ENCODE data around the gene CDC42BPG.

CDC42BPG gene, protein sequence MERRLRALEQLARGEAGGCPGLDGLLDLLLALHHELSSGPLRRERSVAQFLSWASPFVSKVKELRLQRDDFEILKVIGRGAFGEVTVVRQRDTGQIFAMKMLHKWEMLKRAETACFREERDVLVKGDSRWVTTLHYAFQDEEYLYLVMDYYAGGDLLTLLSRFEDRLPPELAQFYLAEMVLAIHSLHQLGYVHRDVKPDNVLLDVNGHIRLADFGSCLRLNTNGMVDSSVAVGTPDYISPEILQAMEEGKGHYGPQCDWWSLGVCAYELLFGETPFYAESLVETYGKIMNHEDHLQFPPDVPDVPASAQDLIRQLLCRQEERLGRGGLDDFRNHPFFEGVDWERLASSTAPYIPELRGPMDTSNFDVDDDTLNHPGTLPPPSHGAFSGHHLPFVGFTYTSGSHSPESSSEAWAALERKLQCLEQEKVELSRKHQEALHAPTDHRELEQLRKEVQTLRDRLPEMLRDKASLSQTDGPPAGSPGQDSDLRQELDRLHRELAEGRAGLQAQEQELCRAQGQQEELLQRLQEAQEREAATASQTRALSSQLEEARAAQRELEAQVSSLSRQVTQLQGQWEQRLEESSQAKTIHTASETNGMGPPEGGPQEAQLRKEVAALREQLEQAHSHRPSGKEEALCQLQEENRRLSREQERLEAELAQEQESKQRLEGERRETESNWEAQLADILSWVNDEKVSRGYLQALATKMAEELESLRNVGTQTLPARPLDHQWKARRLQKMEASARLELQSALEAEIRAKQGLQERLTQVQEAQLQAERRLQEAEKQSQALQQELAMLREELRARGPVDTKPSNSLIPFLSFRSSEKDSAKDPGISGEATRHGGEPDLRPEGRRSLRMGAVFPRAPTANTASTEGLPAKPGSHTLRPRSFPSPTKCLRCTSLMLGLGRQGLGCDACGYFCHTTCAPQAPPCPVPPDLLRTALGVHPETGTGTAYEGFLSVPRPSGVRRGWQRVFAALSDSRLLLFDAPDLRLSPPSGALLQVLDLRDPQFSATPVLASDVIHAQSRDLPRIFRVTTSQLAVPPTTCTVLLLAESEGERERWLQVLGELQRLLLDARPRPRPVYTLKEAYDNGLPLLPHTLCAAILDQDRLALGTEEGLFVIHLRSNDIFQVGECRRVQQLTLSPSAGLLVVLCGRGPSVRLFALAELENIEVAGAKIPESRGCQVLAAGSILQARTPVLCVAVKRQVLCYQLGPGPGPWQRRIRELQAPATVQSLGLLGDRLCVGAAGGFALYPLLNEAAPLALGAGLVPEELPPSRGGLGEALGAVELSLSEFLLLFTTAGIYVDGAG (N-terminal part only)

DNA sequence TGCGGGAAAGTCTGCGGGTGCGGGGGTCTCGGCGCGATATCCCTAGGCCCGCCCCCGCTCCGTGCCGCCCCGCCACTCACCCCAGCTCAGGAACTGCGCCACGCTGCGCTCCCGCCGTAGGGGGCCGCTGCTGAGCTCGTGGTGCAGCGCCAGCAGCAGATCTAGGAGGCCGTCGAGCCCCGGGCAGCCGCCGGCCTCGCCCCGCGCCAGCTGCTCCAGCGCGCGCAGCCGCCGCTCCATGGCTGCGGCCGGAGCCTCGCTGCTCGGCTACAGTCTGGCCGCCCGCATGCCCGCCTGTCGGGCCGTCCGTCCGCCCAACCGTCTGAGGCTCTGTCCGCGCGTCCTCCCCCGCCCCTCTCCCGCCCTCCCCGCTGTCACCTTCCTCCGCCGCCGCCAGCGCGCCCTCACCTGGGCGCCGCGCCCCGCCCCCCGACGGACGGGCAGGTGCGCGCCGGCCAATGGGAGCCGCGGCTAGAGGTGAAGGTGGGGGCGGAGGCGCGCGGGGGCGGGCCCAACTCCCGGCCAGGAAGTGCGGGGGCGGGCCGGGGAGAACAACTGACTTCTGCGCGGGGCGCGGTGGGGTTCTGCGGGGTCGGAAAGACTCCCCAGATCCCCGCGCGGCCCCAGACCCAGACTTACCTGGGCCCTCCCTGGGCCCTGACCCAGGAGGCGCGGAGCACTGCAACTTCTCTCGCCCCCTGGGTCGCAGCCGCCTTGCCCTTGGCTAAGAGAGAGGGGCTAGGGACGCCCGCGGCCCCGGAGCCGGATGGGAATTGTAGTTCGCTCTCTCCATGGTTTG is at the start of gene CDC42BPG:
Gene CDC42BPG, minus strand, starts transcription at position 324 of the 799 bp plus-strand sequence. Its CDS starts 84 bp downstream, at position 240.
- DNase-seq = peak; percentile 92

DNA sequence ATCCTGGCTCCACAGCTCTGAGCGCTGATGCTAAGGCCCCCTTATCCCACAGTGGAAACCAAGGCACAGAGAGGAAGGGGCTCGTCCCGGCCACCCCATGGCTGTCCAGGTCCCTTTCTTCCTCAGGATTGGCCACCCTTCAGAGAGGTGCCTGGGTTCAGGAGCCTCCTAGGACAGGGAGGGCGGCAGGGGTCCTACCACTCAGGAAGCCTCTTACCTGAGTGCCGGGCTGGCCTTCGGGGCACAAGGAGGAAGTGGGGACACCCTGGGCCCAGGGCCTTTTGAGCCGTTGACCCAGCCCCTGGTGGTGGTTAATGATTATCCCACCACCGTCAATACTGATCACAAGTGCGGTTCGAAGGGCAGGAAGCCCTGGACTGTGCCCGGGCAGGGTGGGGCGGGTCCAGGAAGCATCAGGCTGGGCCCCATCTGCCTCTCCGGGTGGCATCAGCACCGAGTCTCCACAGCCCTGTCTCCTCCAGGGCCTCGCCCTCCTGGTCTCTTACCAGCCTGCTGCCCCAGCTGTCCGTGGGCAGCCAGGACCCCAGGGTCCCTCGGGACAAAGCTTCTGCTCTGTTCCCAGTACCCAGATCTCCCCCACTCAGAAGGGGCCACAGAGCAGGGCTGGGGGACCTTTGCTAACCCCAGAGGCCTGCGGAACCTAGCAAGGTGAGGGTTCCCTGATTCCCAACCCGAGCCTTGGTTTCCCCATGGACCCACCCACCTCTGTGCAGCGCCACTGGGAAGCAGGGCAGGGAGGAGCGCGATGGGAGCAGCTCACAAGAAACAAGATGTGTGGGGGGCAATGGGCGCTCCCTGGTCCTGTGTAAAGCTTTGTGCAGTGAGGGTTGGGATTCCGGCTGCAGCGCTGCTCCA is 49.0 kb upstream of the CDC42BPG start:
- DNase-seq = no peak

- DNase-seq = no peak
Observed at GRCh38 chr11:64892838-64893193, 48.4 kb upstream of the CDC42BPG start.

GRCh38 chr11:64892411-64892831 is 48.0 kb upstream of the CDC42BPG start:
- no peak for DNase-seq

DNA sequence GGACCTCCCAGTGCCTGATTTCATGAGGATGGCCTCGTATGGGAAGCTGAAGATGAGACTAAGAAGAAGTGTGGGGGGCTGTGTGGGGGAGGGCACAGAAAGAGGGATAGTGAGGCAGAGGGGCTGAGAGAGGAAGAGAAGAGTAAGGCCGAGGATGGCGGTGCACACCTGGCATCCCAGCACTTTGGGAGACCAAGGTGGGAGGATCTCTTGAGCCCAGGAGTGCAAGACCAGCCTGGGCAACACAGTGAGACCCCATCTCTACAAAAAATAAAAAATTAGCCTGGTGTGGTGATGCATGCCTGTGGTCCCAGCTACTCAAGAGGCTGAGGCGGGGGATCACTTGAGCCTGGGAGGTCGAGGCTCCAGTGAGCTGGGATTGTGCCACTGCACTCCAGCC is 47.4 kb upstream of the CDC42BPG start:
- no peak for DNase-seq

DNA sequence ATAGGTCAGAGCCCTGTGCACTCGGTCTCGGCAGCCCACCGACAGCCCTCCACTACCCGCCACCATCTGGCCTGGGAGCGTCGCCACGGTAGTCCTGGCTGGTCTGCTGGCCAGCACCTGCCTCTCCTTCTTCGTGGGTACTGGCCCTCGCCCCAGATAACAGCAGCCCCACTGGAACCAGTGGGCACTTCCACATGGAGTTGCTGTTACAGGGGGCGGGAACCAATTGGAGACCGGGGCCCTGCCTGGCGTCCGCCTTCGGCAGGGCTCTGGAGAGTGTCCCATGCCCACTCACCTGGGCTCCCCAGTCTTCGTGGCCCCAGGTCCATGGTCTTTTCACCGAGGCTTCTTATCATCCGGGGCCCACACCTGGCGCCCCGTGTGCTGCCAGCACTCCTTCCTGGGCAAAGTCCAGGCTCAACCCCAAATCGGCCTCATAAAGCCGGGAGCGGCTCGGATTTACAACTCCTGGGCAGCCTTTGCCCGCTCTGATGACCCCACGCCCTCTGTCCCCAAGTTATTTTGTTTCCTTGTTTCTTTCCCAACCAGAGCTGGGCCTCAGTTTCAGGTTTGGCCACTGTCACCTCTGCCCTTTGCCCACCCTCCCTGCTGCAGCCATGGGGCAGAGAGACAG is 46.9 kb upstream of the CDC42BPG start:
- DNase-seq = no peak

DNA sequence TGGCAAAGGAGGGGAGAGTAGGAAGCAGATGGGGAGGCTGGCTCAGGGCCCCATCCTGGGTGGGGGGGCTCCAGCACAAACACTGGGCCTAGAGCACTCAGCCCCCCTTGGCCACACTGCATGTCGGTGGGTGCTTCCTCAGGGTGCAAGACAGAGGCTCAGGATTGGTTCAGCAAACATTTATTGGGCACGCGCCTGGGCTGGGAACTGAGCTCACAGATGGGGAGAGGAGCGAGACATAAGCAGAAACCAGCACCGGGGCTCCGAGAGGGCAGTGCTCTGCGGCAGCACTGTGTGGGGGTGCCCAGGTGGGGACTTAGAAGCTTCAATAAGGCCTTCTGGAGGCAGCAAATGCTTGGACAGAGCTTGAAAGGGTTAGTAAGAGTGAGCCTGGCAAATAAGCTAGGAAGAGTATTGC is 46.1 kb upstream of the CDC42BPG start:
- no peak for DNase-seq

DNA sequence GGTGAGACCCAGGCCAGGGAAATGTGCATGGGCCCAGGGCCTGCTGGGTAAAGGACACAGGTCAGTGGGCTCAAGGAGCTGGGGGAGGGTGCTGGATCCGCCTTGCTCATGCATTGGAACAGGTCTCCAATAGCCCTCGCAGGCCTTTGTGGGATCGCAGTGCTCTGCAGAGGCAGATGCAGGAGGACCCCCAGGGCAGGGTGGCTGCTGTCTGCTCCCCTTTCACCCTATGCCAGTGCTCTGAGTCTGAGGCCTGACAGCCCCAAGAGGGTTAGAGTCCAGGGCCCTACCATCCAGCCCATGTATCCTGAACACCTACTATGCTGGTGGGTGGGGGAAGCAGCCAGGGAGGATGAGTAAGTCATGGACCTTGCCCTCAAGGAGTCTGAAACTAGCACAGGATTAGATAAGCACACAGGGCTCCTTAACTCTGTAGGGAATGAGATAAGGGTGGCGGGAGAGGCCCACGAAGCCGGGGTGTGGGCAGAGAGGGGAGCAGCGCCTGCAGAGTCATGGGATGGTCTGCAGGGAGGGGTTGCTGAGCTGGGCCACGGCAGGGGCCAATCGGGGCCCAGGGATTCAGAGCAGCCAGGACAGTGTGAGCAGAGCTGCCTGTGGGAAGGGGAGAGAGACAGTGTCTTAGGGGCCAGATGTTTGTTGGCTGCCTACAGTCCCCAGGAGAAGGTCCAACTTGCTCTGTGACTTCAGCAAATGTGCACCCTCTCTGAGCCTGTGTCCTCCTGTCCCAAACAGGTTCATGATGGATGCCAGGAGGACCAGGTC is 44.5 kb upstream of the CDC42BPG start:
- no peak for DNase-seq

DNA sequence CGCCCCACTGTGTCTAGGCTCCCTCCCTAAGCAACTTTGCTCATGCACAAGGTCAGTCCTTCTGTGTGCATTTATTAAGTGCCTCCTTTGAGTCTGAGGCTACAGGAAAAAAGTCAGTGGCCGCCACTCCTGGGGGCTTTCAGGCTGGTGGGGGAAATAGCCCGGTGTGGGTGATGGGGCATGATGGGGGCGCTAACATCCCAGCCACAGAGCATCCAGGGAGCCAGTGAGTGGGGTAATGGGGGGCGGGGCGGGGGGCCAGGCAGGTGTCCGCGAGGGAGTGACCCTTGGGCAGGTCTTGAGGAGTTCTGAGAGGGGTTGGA is 43.9 kb upstream of the CDC42BPG start:
- DNase-seq = no peak

DNA sequence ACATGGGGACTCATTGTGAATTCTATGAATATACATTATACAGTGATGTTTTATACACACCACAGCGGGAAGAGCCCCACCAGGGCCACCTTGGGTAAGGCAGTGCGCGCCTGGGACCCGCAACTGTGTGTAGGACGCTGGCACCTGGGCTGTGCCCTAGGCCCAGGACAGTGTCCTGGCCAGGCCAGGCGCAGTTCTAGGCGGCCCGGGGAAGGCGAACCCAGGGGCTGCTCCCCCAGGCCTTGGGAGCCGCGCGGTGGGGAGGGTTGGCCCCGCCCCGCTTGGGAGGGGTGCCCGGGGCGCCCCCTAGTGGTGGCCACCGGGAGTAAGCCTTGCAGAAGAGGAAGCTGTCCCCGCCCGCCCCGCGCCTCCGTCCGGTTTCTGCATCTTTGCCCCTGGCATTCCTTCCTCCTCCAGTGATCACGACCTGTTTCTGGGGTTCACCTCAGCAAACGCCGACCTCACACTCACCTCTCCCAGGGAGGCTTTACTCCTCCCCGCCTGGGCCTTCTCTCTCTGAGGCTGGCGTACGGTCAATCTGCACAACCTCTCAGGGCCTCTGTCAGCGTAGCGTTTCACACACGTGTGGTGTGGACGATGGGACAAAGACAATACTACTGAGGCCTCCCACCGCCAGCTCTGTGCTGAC is 43.4 kb upstream of the CDC42BPG start:
- peak; percentile 73 for DNase-seq

DNA sequence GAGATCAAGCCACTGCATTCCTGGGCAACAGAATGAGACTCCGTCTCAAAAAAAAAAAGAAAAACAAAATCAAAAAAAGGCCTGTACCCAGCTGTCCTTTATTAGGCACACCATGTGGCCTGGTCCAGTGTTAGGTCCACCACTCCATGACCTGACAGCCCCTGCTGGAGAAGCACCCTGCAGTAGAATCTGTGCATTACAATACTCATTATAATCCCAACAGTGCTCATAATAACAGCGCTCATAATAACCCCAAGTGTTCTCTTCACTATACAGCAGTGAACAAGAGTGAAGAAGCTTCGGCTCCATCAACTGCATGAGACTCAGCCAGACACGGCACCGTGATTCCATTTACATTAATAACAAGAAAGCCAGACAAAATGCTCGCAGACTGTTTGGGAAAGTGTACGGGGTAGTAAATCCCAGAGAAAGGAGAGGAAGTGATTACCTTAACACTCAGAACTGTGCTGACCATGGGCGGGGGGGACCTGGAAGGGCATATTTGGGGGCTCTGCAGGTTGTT is 42.8 kb upstream of the CDC42BPG start:
- DNase-seq = peak; percentile 26

GRCh38 chr11:64885367-64886286 is 41.2 kb upstream of the CDC42BPG start:
- DNase-seq = no peak

DNA sequence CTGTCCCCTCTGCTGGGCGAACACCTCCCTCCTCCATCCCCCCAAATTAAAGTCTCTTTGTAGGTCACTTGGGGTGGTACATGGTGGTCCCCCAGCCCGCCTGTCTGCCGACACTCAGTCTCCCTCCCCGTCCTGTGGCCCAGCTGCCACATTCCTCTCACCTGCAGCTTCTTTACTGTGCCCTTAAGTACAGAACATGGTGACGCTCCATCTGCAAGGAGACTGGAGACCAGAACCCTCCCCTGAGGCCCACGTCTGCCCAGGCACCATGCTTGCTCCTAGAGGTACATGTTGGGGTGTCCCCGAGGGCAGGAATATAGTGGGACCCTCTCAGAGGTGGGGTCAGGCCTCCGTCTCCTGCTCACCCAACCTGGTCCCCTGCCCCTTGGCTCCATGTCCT is 39.6 kb upstream of the CDC42BPG start:
- DNase-seq = no peak

- no peak for DNase-seq
Observed at GRCh38 chr11:64883575-64883974, 39.1 kb upstream of the CDC42BPG start.

- no peak for DNase-seq
Observed at GRCh38 chr11:64882243-64882642, 37.8 kb upstream of the CDC42BPG start.

DNA sequence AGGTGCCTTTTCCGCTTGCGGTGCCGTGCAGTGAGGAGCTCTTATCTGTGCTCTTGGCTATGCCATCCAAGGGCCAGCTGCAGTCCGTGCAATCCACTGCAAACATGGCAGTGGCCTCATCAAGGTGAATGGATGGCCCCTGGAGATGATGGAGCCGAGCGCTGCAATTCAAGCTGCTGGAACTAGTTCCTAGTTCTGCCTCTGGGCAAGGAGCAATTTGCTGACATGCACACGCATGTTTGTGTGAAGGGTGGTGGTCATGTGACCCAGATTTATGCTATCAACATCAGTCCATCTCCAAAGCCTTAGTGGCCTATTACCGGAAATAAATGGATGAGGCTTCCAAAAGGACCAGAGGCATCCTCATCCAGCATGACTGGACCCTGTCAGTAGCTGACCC is 37.0 kb upstream of the CDC42BPG start:
- DNase-seq = peak; percentile 12

DNA sequence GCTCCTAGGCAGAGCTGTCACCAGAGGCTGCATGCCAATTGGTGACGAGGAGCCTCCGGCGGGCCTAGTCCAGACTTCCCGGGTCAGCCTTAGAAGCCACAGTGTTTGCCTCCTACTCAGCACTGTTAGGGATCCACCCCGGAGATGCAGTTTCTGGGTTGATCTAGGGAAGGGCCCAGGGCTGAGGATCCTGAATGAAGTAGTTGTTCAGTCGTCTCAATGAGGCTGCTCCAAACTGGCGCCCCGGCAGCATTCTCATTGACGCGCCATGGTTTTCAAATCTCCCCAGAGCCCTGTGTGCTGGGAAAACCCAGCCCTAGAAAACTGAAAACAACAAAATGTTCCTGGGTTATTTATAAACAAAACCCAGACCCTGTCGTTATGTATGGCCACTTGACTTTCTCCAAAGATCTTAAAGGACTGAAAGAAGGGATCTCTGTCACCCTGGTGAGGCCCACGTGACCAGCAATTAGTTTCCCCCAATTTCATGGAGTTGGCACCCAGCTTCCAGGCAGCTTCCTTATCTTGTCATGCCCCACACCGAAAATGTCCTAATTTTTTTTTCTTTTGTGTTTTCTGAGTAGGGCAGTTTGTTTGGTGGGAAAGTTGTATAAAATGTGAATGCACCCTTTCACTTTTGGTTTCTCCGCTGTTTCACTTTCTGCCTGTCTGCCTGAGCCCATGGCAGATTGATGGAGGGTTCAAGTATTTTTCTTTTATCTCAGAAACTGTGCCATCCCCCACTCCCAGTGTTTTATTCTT is 36.0 kb upstream of the CDC42BPG start:
- no peak for DNase-seq
